Tongue (tissue), 2 donors: ENCODE measurements around the gene SULT1A1. TPM values are rescaled to one million over a fixed set of nuclear protein-coding genes. Genes with fewer than 3 reads are reported as not detected.
"Not testable (repeated sequence)": the region's sequence is repeated elsewhere in the genome, so short reads cannot be mapped to it uniquely, and the experiment has no call there.

ENCODE experiments used
- DNase-seq: peaks from one replicate; pipeline ENCODE4 v3.0.0-alpha.2; 2015
- total RNA-seq: library from RNA; depleted of rRNA; stranded (reverse); fragments of >200 nt; gene quantifications from one replicate; pipeline ENCODE4 v1.2.3, GENCODE V29; 2014

Gene SULT1A1
- total RNA-seq = 12.8 TPM

- peak; percentile 60 for DNase-seq
These were observed at the start of gene SULT1A1 for GRCh38 chr16:28609631-28610594. Gene SULT1A1, minus strand, starts transcription at chr16:28610044. Its CDS starts 1,189 bp downstream, at chr16:28608855.

GRCh38 chr16:28639959-28640358 is 30.1 kb upstream of the SULT1A1 start:
- DNase-seq = not testable (repeated sequence)

GRCh38 chr16:28638359-28638758 is 28.5 kb upstream of the SULT1A1 start:
- DNase-seq = not testable (repeated sequence)

- DNase-seq = not testable (repeated sequence)
These were observed 27.9 kb upstream of the SULT1A1 start, which contains the start of gene NPIPB8 for GRCh38 chr16:28637765-28638164. Gene NPIPB8, plus strand, starts transcription at chr16:28638065. Its CDS starts 296 bp downstream, at chr16:28638361.

- DNase-seq = not testable (repeated sequence)
These were observed 26.4 kb upstream of the SULT1A1 start for GRCh38 chr16:28636093-28636823.

GRCh38 chr16:28630905-28631304 is 21.1 kb upstream of the SULT1A1 start:
- not testable (repeated sequence) for DNase-seq

GRCh38 chr16:28623172-28623711 is 13.4 kb upstream of the SULT1A1 start:
- peak; percentile 23 for DNase-seq

GRCh38 chr16:28622532-28623171 is 12.8 kb upstream of the SULT1A1 start:
- DNase-seq = not testable (repeated sequence)

GRCh38 chr16:28621481-28622155 is 11.8 kb upstream of the SULT1A1 start:
- no peak for DNase-seq

- DNase-seq = not testable (repeated sequence)
These were observed 10.5 kb upstream of the SULT1A1 start for GRCh38 chr16:28620316-28620715.

GRCh38 chr16:28617874-28618273 is 8.0 kb upstream of the SULT1A1 start:
- DNase-seq = no peak

- no peak for DNase-seq
These were observed 6.8 kb upstream of the SULT1A1 start for GRCh38 chr16:28616636-28617035.

- not testable (repeated sequence) for DNase-seq
These were observed 6.4 kb upstream of the SULT1A1 start for GRCh38 chr16:28616224-28616577.

GRCh38 chr16:28615486-28616223 is 5.8 kb upstream of the SULT1A1 start:
- peak; percentile 51 for DNase-seq

GRCh38 chr16:28614561-28614960 is 4.7 kb upstream of the SULT1A1 start:
- not testable (repeated sequence) for DNase-seq

- not testable (repeated sequence) for DNase-seq
These were observed 4.1 kb upstream of the SULT1A1 start for GRCh38 chr16:28613912-28614311.

- DNase-seq = not testable (repeated sequence)
These were observed 2.8 kb upstream of the SULT1A1 start for GRCh38 chr16:28612359-28613280.

- no peak for DNase-seq
These were observed 849 bp upstream of the SULT1A1 start for GRCh38 chr16:28610595-28611191.
